B cell (primary cell): Measurements from ENCODE around the gene AADAC. TPM values are rescaled to one million over a fixed set of nuclear protein-coding genes. Genes with fewer than 3 reads are reported as not detected.

Experiments
- ATAC-seq: fragments of 200-7000 bp; cut with Tn5 transposase; one replicate; pipeline ENCODE4 v1.10.0; 2021; ENCODE audit warnings: low read depth, mild to moderate bottlenecking, moderate number of reproducible peaks, moderate library complexity
- CTCF ChIA-PET: fragments of 350-600 bp; sonication (Branson Sonifier 250); formaldehyde crosslinking; loops from one replicate; lab custom pipeline; 2021; ENCODE audit warnings: antibody characterized with exemption, inconsistent platforms; lab: Charles Lee
- POLR2A ChIA-PET: fragments of 350-600 bp; sonication (Branson Sonifier 250); formaldehyde crosslinking; loops from one replicate; lab custom pipeline; 2021; ENCODE audit warnings: antibody characterized with exemption; lab: Charles Lee
- DNase-seq: peaks from one replicate; pipeline ENCODE4 v3.0.0; 2013
- H2AFZ ChIP-seq: 2 replicates; pipeline ENCODE4 v1.6.1; 2012; ENCODE audit warnings: mild to moderate bottlenecking, low read depth, low read length; ENCODE audit not compliant: insufficient read depth, poor library complexity, severe bottlenecking
- H3K27ac ChIP-seq, 2 donors: 1 replicate in 1 of 2; 2 replicates in 1 of 2; pipeline ENCODE4 v1.5.1; 2012 to 2013; ENCODE audit warnings: low read length in 2 of 2, mild to moderate bottlenecking in 2 of 2, moderate library complexity in 1 of 2
- H3K27me3 ChIP-seq, 4 experiments: fragments of 200-600 bp in 1 of 4; sonication (generic) in 1 of 4; replicated peaks in 1 of 4; 1 replicate in 2 of 4; 2 replicates in 2 of 4; pipeline versions ENCODE4 v1.6.1 to v1.7.0; 2013 to 2016; ENCODE audit warnings: low read length in 3 of 4, mild to moderate bottlenecking in 2 of 4, mixed read lengths in 1 of 4, moderate library complexity in 1 of 4; ENCODE audit not compliant: insufficient read depth in 4 of 4, control insufficient read depth in 3 of 4; ENCODE audit errors: control extremely low read depth in 1 of 4
- H3K36me3 ChIP-seq, 2 experiments: replicated peaks in 1 of 2; 1 replicate in 1 of 2; 2 replicates in 1 of 2; pipeline versions ENCODE4 v1.6.1 to v1.7.1; 2013; ENCODE audit warnings: low read length in 1 of 2; ENCODE audit not compliant: insufficient read depth in 2 of 2, control insufficient read depth in 1 of 2; ENCODE audit errors: control extremely low read depth in 1 of 2, extremely low read depth in 1 of 2
- H3K4me1 ChIP-seq, 2 donors: fragments of 200-600 bp in 1 of 2; sonication (generic) in 1 of 2; 1 replicate in 1 of 2; 2 replicates in 1 of 2; pipeline versions ENCODE4 v1.5.1 to v1.6.1; 2013 to 2017; ENCODE audit warnings: low read length in 2 of 2; ENCODE audit not compliant: control insufficient read depth in 2 of 2, insufficient read depth in 2 of 2
- H3K4me2 ChIP-seq: replicated peaks from 2 replicates; pipeline ENCODE3; 2012; ENCODE audit warnings: mild to moderate bottlenecking, low read depth, low read length; ENCODE audit not compliant: poor library complexity, severe bottlenecking
- H3K4me3 ChIP-seq, 5 experiments: fragments of 200-600 bp in 1 of 5; sonication (generic) in 1 of 5; 1 replicate in 3 of 5; 2 replicates in 2 of 5; pipeline versions ENCODE4 v1.5.1 to v1.7.0; 2011 to 2016; ENCODE audit warnings: low read length in 4 of 5, mild to moderate bottlenecking in 4 of 5, low read depth in 2 of 5, control low read depth in 1 of 5, moderate library complexity in 1 of 5; ENCODE audit not compliant: insufficient read depth in 1 of 5; ENCODE audit errors: control extremely low read depth in 1 of 5, extremely low read depth in 1 of 5
- H3K79me2 ChIP-seq: fragments of 200-600 bp; sonication (generic); one replicate; pipeline ENCODE4 v1.6.0; 2016; ENCODE audit warnings: low read length; ENCODE audit not compliant: control insufficient read depth, insufficient read depth
- H3K9ac ChIP-seq: fragments of 200-600 bp; sonication (generic); 2 replicates; pipeline ENCODE4 v1.6.1; 2017; ENCODE audit warnings: mild to moderate bottlenecking, low read length, moderate library complexity
- H3K9me3 ChIP-seq, 3 donors: one replicate each; pipeline versions ENCODE4 v1.6.1 to v1.7.1; 2013; ENCODE audit warnings: low read length in 2 of 3; ENCODE audit not compliant: control insufficient read depth in 2 of 3, insufficient read depth in 1 of 3; ENCODE audit errors: control extremely low read depth in 1 of 3
- H4K20me1 ChIP-seq: 2 replicates; pipeline ENCODE4 v1.6.0; 2012; ENCODE audit warnings: mild to moderate bottlenecking, low read length; ENCODE audit not compliant: insufficient read depth, control insufficient read depth, poor library complexity, severe bottlenecking
- H3K27ac Mint-ChIP-seq: one replicate; pipeline ENCODE4 v1.8.0; 2021; ENCODE audit warnings: mixed read lengths
- H3K27me3 Mint-ChIP-seq: one replicate; pipeline ENCODE4 v1.8.0; 2021; ENCODE audit warnings: mixed read lengths
- H3K4me1 Mint-ChIP-seq: one replicate; pipeline ENCODE4 v1.8.0; 2021; ENCODE audit warnings: mixed read lengths
- H3K4me3 Mint-ChIP-seq: one replicate; pipeline ENCODE4 v1.8.0; 2021; ENCODE audit warnings: mixed read lengths
- H3K9me3 Mint-ChIP-seq: one replicate; pipeline ENCODE4 v1.8.0; 2022; ENCODE audit warnings: mixed read lengths; ENCODE audit not compliant: insufficient read depth
- CTCF ChIP-seq: fragments of 200-600 bp; IDR thresholded peaks from one replicate; pipeline ENCODE4 v1.8.0; 2022; ENCODE audit warnings: antibody characterized with exemption, mild to moderate bottlenecking
- EZH2 ChIP-seq: IDR thresholded peaks from 2 replicates; pipeline ENCODE4 v1.6.1; 2012; ENCODE audit warnings: borderline replicate concordance, low read depth, mild to moderate bottlenecking, moderate library complexity, low read length; ENCODE audit not compliant: insufficient read depth, poor library complexity, severe bottlenecking
- WGBS: methylation state at CpG from one replicate; pipeline ENCODE4 v1.1.5; 2013; ENCODE audit warnings: missing lambda C conversion rate; ENCODE audit not compliant: insufficient coverage; 5-methylcytosine and 5-hydroxymethylcytosine counted together
- intact Hi-C: fragments of 100-400 bp; cut with micrococcal nuclease; formaldehyde crosslinking; loops from one replicate; pipeline ENCODE4 v1.10.0; 2022
- polyA plus RNA-seq: library from polyadenylated mRNA; depleted of rRNA; stranded (reverse); fragments of >200 nt; gene quantifications from 2 replicates; pipeline ENCODE4 v1.2.3, GENCODE V29; 2012
- total RNA-seq, 2 donors: library from RNA; stranded (reverse); fragments of 120-200 nt in 1 of 2; gene quantifications; 1 replicate in 1 of 2; 2 replicates in 1 of 2; pipeline versions ENCODE4 v1.2.3 to v1.2.4, GENCODE V29; 2013 to 2022

The AADAC gene
- total and polyA plus RNA-seq, 2 donors (not counting 1 experiment from before 2014, with no cell fraction given), result not detected

DNA sequence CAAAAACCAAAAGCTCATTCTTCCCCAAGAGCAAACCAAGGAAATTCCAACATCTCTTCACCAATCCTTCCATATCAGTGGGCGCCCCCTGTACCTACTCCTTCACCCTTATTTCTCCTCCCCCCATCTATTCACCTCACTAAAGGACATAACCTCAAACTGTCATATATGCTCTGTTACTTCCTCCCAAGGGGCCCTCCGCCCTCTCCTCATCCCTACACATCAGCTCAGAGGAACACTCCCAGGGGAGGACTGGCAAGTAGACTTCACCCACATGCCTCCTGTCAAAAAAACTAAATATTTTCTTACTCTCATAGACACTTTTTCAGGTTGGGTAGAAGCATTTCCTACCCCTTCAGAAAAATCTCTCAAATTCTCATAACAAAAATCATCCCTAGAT, 2.4 kb upstream of the AADAC start:
- H3K4me1 ChIP-seq, result no peaks in the 10 kb centered on the region
- no peaks in the 10 kb centered on the region for H4K20me1 ChIP-seq
- H3K36me3 ChIP-seq, result no peaks in the 10 kb centered on the region
- Mint-ChIP-seq H3K4me1 (no peaks in the 10 kb centered on the region), H3K27me3 (peaks cover 7% of the 10 kb centered on the region), H3K27ac (no peak overlapping the region), H3K9me3 (peaks cover 6% of the 10 kb centered on the region), H3K4me3 (no peak overlapping the region)
- H3K27ac ChIP-seq, result no peak overlapping the region
- H3K79me2 ChIP-seq, result no peaks in the 10 kb centered on the region
- H3K9ac ChIP-seq, result no peak overlapping the region
- 5% methylated on average over 2 of the region's 2 CpGs for WGBS
- CTCF ChIA-PET, result no interaction called here
- no peaks in the 10 kb centered on the region for H3K27me3 ChIP-seq
- intact Hi-C loops, result no loop called here
- no peak for DNase-seq
- ATAC-seq, result no peak
- H3K4me3 ChIP-seq, result no peak overlapping the region
- H2AFZ ChIP-seq, result no peak overlapping the region
- H3K4me2 ChIP-seq, result no peak overlapping the region
- POLR2A ChIA-PET, result no interaction called here
- peaks cover 0 to 19% (median 0%) of the 10 kb centered on the region in 3 donors for H3K9me3 ChIP-seq
- TF ChIP-seq EZH2 (no peak), CTCF (no peak)

DNA sequence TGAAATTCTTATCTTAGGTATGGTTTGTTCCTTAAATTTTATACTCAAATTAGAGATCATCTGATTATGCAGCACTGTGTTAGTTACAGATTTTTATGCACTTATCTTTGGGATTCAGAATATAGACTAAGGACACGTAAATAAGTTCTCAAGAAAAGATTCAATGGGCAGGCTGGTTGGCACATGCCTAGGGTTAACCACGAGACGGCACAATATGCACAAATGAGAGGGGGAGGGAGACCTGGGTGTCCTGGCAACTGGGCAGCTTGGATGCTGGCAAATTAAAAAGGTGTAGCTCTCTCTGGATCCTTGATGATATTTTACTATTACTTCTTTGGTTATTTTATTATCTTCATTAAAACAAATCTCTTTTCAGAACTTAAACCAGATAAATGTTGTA, 672 bp downstream of the AADAC start:
- TF ChIP-seq EZH2, result no peak
- TF ChIP-seq CTCF, result no peak
- no peak overlapping the region for H2AFZ ChIP-seq
- ChIA-PET POLR2A (no interaction called here), CTCF (no interaction called here)
- no peak overlapping the region for H3K9ac ChIP-seq
- no peaks in the 10 kb centered on the region for H3K36me3 ChIP-seq
- H3K4me3 ChIP-seq, result no peak overlapping the region
- Mint-ChIP-seq H3K27me3 (peaks cover 8% of the 10 kb centered on the region), H3K4me1 (no peaks in the 10 kb centered on the region), H3K9me3 (no peaks in the 10 kb centered on the region), H3K27ac (no peak overlapping the region), H3K4me3 (no peak overlapping the region)
- no peaks in the 10 kb centered on the region for H3K4me1 ChIP-seq
- ATAC-seq (no peak), DNase-seq (no peak)
- H4K20me1 ChIP-seq, result no peaks in the 10 kb centered on the region
- H3K9me3 ChIP-seq, result peaks cover 0 to 8% (median 0%) of the 10 kb centered on the region in 3 donors
- H3K27ac ChIP-seq, result no peak overlapping the region
- H3K4me2 ChIP-seq, result no peak overlapping the region
- intact Hi-C loops, result no loop called here
- H3K79me2 ChIP-seq, result no peaks in the 10 kb centered on the region
- no peaks in the 10 kb centered on the region for H3K27me3 ChIP-seq
- WGBS, result 91% methylated on average over 3 of the region's 3 CpGs
